Caco-2 (cell line): ENCODE data around the gene ISM1. TPM values are rescaled to one million over a fixed set of nuclear protein-coding genes. Genes with fewer than 3 reads are reported as not detected.

ENCODE experiments used
- BruUV-seq: library from RNA; stranded (reverse); fragments of 400-500 nt; replicated peaks from 2 replicates; lab custom pipeline; 2021; lab: Mats Ljungman, UMichigan
- CTCF ChIA-PET: fragments of 300-600 bp; sonication (Branson Sonifier 250); formaldehyde crosslinking; loops from one replicate; lab custom pipeline; 2022; ENCODE audit warnings: antibody characterized with exemption; lab: Charles Lee
- POLR2A ChIA-PET: fragments of 300-600 bp; sonication (Branson Sonifier 250); formaldehyde crosslinking; loops from one replicate; lab custom pipeline; 2022; ENCODE audit warnings: antibody characterized with exemption; lab: Charles Lee
- DNase-seq, 2 experiments: peaks; one replicate each; pipeline versions ENCODE4 v3.0.0 to v3.0.0-alpha.2; 2020 to 2022
- H3K27me3 ChIP-seq: replicated peaks from 2 replicates; pipeline ENCODE4 v1.6.0; 2011; ENCODE audit warnings: low read length; ENCODE audit not compliant: control insufficient read depth, insufficient read depth
- H3K36me3 ChIP-seq: 2 replicates; pipeline ENCODE4 v1.5.1; 2011; ENCODE audit warnings: low read length; ENCODE audit not compliant: control insufficient read depth, insufficient read depth
- H3K4me1 ChIP-seq: fragments of 250-450 bp; sonication (Bioruptor Pico); 2 replicates; pipeline ENCODE4 v1.5.1; 2020; ENCODE audit warnings: mild to moderate bottlenecking
- H3K4me3 ChIP-seq: 2 replicates; pipeline ENCODE4 v1.5.1; 2011; ENCODE audit warnings: low read depth, mild to moderate bottlenecking, control low read depth, low read length
- H3K9me3 ChIP-seq: fragments of 250-450 bp; sonication (Bioruptor Pico); 2 replicates; pipeline ENCODE4 v1.5.1; 2020; ENCODE audit warnings: mild to moderate bottlenecking, moderate library complexity
- H3K27ac Mint-ChIP-seq: one replicate; pipeline ENCODE4 v1.8.0; 2022; ENCODE audit warnings: mixed read lengths; ENCODE audit not compliant: unreplicated experiment
- H3K27me3 Mint-ChIP-seq: one replicate; pipeline ENCODE4 v1.8.0; 2022; ENCODE audit warnings: mixed read lengths; ENCODE audit not compliant: insufficient read depth, unreplicated experiment
- H3K36me3 Mint-ChIP-seq: one replicate; pipeline ENCODE4 v1.8.0; 2022; ENCODE audit warnings: mild to moderate bottlenecking, mixed read lengths; ENCODE audit not compliant: insufficient read depth, unreplicated experiment
- H3K4me1 Mint-ChIP-seq: one replicate; pipeline ENCODE4 v1.8.0; 2022; ENCODE audit warnings: low read depth, mixed read lengths; ENCODE audit not compliant: unreplicated experiment
- H3K4me3 Mint-ChIP-seq: one replicate; pipeline ENCODE4 v1.8.0; 2022; ENCODE audit warnings: mild to moderate bottlenecking, moderate library complexity, mixed read lengths; ENCODE audit not compliant: unreplicated experiment
- H3K9me3 Mint-ChIP-seq: one replicate; pipeline ENCODE4 v1.8.0; 2022; ENCODE audit warnings: mixed read lengths; ENCODE audit not compliant: unreplicated experiment
- CTCF ChIP-seq, 2 experiments: fragments of 200-600 bp in 1 of 2; IDR thresholded peaks; 1 replicate in 1 of 2; 2 replicates in 1 of 2; pipeline versions ENCODE4 v1.5.1 to v1.8.0; 2011 to 2022; ENCODE audit warnings: antibody characterized with exemption in 1 of 2, control low read depth in 1 of 2, inconsistent platforms in 1 of 2, low read depth in 1 of 2, low read length in 1 of 2, mild to moderate bottlenecking in 1 of 2, moderate library complexity in 1 of 2; ENCODE audit not compliant: insufficient read depth in 1 of 2, severe bottlenecking in 1 of 2, unreplicated experiment in 1 of 2
- intact Hi-C: fragments of 100-400 bp; cut with micrococcal nuclease; formaldehyde crosslinking; loops from one replicate; pipeline ENCODE4 v1.10.0; 2022; ENCODE audit not compliant: unreplicated experiment
- total RNA-seq: library from RNA; stranded (reverse); gene quantifications from 2 replicates; pipeline ENCODE4 v1.2.3, GENCODE V29; 2022

Gene ISM1
- total RNA-seq, 1 experiment from 2014 or later, result 1.8 TPM

GRCh38 chr20:13333036-13333435 lies 112.0 kb downstream of the ISM1 start:
- Histone ChIP-seq H3K4me3 (no peak overlapping the region), H3K36me3 (no peaks in the 10 kb centered on the region), H3K4me1 (peaks cover 78% of the 10 kb centered on the region), H3K27me3 (no peaks in the 10 kb centered on the region), H3K9me3 (no peaks in the 10 kb centered on the region)
- intact Hi-C loops, result loop anchor here (10.0 kb wide), 1 partner anchor 452 kb away; the partner anchor contains the start of genes ESF1 and NDUFAF5
- Mint-ChIP-seq H3K27me3 (no peaks in the 10 kb centered on the region), H3K4me1 (peaks cover 53% of the 10 kb centered on the region), H3K36me3 (no peaks in the 10 kb centered on the region), H3K4me3 (no peak overlapping the region), H3K9me3 (peaks cover 22% of the 10 kb centered on the region), H3K27ac (no peak overlapping the region)
- CTCF ChIA-PET, result no interaction called here
- TF ChIP-seq CTCF (IDR thresholded peaks at IDR 0.05; ENCODE audit: insufficient read depth in 1 of 2, low read depth in 1 of 2, low read length in 1 of 2, severe bottlenecking in 1 of 2, unreplicated experiment in 1 of 2), result no peak
- no peak for DNase-seq
- POLR2A ChIA-PET, result no interaction called here
- no TSS peak for BruUV-seq

- no peak for DNase-seq
- no peak overlapping the region for H3K27ac Mint-ChIP-seq
- no peak for TF ChIP-seq CTCF (IDR thresholded peaks at IDR 0.05; ENCODE audit: insufficient read depth in 1 of 2, low read depth in 1 of 2, low read length in 1 of 2, severe bottlenecking in 1 of 2, unreplicated experiment in 1 of 2)
- no peaks in the 10 kb centered on the region for H3K27me3 Mint-ChIP-seq
- no peaks in the 10 kb centered on the region for H3K36me3 Mint-ChIP-seq
- intact Hi-C loops, result loop anchor here (10.0 kb wide), 1 partner anchor 451 kb away; the partner anchor contains the start of genes ESF1 and NDUFAF5
- ChIA-PET CTCF (no interaction called here), POLR2A (no interaction called here)
- BruUV-seq, result no TSS peak
- Histone ChIP-seq H3K36me3 (no peaks in the 10 kb centered on the region), H3K27me3 (no peaks in the 10 kb centered on the region), H3K4me3 (no peak overlapping the region), H3K4me1 (peaks cover 86% of the 10 kb centered on the region), H3K9me3 (no peaks in the 10 kb centered on the region)
- no peak overlapping the region for H3K4me3 Mint-ChIP-seq
- H3K4me1 Mint-ChIP-seq, result peaks cover 58% of the 10 kb centered on the region
- peaks cover 22% of the 10 kb centered on the region for H3K9me3 Mint-ChIP-seq
Observed at GRCh38 chr20:13333793-13334192, 112.7 kb downstream of the ISM1 start.

GRCh38 chr20:13336308-13337089 lies 115.4 kb downstream of the ISM1 start:
- no peak for TF ChIP-seq CTCF (IDR thresholded peaks at IDR 0.05; ENCODE audit: insufficient read depth in 1 of 2, low read depth in 1 of 2, low read length in 1 of 2, severe bottlenecking in 1 of 2, unreplicated experiment in 1 of 2)
- BruUV-seq, result no TSS peak
- Mint-ChIP-seq H3K27me3 (no peaks in the 10 kb centered on the region), H3K9me3 (peaks cover 22% of the 10 kb centered on the region), H3K36me3 (no peaks in the 10 kb centered on the region), H3K4me1 (peaks cover 72% of the 10 kb centered on the region), H3K4me3 (peak overlapping the region; percentile 64), H3K27ac (peak overlapping the region; percentile 98)
- Histone ChIP-seq H3K27me3 (no peaks in the 10 kb centered on the region), H3K36me3 (no peaks in the 10 kb centered on the region), H3K4me1 (peaks cover 99% of the 10 kb centered on the region), H3K4me3 (no peak overlapping the region), H3K9me3 (no peaks in the 10 kb centered on the region)
- peak; percentile 68 to 83 for DNase-seq
- ChIA-PET POLR2A (no interaction called here), CTCF (interaction anchor here (1.1 kb wide), 1 partner anchor 12 kb away, joined by 3 read pairs; no protein-coding TSS in a partner anchor)
- intact Hi-C loops, result loop anchor here (2.0 to 10.0 kb wide), 4 partner anchors 14 to 448 kb away; partner anchors contain the start of genes ESF1, ISM1 and NDUFAF5
